ENCODE data around the gene EPB41L1.

Gene EPB41L1

DNA sequence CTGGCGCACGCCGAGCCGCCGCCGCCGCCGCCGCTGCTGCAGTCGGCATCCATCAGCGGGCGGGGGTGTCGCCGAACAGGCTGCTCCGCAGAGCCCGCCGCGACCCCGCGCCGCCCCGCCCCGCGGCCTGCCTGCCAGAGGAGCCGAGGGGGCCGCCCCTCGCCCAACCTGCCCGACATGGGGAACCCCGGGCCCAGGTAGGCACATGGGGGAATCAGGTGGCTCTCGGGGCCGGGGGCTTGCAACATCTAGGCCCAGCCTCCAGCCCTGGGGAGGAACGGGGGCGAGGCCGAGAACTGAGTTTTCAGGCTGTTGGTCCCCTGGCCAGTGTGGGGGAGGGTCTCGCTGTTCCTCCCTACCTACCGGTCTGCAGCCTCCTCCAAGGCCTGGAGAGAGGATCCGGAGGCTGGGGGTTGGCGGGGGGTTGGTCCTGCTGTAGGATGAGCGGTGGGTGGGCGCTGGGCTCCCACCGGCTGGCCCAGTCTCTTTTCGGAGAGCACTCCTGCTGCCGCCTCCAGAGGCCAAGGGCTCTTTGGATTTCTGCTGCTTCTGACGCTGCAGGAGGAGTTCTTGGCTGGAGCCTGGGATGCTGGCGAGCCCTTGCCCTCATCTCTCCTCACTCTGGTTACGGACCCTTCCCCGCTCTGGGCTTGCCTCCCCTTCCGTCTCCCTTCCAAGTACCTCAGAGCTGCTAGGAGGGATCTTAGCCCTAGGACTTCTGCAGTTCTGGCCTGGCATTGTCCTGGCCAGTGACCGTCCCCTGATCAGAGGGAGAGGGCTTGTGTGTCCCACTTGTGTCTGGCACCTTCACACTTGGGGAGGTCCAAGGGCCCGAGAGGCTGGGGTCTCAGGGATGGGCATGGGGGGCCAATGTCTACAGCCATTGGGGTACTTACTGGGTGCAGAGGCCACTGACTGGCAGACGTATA, at the start of gene EPB41L1:
Gene EPB41L1, plus strand, starts transcription at position 41 of the 929 bp plus-strand sequence. CDS start 19,038 bp downstream, outside the sequence.
- no peak for DNase-seq (ENCODE audit: low read depth)

- DNase-seq (ENCODE audit: low read depth): no peak
Observed at GRCh38 chr20:36104856-36105255, 49.7 kb upstream of the EPB41L1 start.

- no peak for DNase-seq (ENCODE audit: low read depth)
Observed at GRCh38 chr20:36105711-36106226, 48.8 kb upstream of the EPB41L1 start.

DNA sequence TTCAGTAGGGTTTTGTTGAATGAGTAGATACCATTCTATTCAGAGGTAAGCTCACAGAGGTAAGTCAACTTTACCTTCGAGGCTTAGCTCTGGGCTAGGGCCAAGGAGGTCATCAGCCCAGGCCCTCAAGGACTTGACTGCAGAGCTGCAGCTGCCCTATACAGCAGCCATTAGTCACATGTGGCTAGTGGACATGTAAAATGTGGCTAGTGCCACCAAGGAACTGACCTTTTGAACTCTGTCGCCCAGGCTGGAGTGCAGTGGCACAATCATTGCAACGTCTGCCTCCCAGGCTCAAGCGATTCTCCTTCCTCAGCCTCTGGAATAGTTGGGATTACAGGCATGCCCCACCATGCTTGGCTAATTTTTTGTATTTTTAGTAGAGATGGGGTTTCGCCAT, 47.9 kb upstream of the EPB41L1 start:
- DNase-seq (ENCODE audit: low read depth): no peak

- DNase-seq (ENCODE audit: low read depth): no peak
Observed at GRCh38 chr20:36107881-36108280, 46.7 kb upstream of the EPB41L1 start.

DNA sequence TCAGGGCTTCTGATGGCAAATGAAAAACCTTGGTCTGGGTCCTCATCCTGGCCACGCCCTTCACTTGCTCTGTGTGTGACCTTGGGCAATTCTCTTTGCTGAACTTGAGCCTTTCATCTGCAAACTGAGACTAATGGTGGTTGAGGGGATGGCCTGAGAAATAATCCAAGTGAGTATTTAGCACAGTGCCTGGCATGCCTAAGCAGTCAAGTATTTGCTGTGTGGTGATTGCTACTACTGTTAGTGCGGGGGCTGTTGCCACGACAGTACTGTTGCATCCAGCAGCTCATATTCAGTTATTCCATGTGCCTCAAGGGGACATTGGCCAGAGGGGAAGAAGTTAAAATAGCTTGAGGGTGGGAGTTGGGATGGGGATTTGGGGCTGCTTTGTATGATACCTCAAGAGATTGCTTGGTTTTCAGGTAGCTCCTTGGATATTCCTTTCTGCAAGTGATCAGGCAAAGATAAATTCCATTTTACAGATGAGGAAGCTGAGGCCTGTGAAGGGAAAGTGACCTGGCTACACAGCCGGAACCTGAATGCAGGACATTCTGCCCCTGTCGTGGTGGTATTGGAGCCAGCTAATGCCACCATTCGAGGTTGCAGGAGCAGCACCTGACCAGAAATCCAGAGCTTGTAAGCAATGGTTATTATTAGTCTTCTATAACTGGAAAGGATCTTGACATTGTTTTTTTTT, 45.1 kb upstream of the EPB41L1 start:
- no peak for DNase-seq (ENCODE audit: low read depth)

- DNase-seq (ENCODE audit: low read depth): no peak
Observed at GRCh38 chr20:36110994-36111393, 43.5 kb upstream of the EPB41L1 start.

DNA sequence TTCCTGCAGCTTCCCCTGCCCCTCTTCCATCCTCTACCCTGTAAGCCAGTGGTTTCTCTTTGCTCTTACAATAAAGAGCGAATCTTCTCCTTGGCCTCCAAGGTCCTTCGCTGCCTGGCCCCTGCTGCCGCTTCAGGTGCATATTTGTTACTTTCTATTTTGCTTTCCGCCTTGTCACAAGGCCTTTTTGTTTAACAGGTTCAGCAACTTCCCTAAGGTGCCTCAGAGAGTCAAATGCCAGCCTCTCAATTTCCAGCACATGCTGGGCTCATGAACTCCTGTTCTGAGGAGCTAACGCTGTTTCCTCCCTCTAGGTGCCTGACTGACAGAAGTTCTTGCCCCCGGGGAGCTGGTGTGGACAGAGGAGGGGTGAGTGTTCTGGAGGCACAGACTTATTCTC, 42.4 kb upstream of the EPB41L1 start:
- DNase-seq (ENCODE audit: low read depth): no peak

DNA sequence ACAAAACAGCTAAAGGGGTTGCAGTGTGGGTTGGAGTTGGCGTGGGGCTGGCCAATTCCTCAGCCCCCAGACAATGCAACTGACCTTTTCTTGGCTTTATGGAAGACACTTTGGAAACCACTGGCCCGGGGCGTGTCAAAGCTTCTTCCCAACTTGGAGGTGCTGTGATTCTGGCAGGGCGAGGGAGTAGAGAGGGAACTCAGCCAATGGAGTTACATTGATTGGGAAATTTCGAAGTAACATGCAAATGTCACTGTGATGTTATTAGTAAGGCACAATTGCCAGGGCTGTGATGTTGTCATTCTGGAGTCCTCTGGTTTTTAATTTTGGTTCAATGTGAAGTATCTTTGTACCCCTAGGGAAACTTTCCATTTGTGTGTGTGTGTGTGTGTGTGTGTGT, 41.5 kb upstream of the EPB41L1 start:
- DNase-seq (ENCODE audit: low read depth): no peak

DNA sequence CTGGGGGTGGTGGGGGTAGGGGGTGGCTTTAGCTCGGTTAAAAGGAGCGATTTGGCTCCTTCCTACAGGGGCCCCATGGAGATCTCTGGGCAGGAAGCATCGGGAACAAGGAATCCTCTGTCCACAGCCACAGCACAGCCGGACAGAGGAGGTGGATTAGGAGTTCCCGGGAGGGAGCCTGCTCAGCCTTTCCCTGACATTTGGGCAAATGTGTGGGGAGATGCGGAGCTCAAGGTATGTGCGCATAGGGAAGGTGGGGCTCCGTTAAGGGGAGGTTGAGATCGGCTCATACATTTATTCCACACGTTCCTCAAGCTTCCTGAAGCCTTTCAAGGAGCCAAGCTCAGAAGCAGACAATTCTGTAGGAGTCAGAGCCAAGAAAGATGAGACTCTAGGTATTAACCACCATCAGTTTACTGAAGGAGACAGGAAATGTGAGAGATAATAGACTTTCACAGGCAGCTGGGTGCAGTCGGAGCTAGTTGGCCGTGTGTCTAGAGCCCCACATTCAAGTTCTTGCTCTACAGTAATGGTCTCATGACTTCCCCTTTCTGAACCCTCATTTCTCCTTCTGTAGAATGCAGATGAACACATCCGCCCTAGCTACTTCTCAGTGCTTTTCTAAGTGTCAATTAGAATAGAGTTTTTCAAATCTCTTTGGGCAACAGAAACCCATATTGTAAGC, 40.8 kb upstream of the EPB41L1 start:
- no peak for DNase-seq (ENCODE audit: low read depth)

GRCh38 chr20:36114707-36115106, 39.8 kb upstream of the EPB41L1 start:
- no peak for DNase-seq (ENCODE audit: low read depth)

GRCh38 chr20:36115925-36116324, 38.6 kb upstream of the EPB41L1 start:
- no peak for DNase-seq (ENCODE audit: low read depth)

GRCh38 chr20:36116807-36117441, 37.6 kb upstream of the EPB41L1 start:
- peak; percentile 87 for DNase-seq (ENCODE audit: low read depth)

DNA sequence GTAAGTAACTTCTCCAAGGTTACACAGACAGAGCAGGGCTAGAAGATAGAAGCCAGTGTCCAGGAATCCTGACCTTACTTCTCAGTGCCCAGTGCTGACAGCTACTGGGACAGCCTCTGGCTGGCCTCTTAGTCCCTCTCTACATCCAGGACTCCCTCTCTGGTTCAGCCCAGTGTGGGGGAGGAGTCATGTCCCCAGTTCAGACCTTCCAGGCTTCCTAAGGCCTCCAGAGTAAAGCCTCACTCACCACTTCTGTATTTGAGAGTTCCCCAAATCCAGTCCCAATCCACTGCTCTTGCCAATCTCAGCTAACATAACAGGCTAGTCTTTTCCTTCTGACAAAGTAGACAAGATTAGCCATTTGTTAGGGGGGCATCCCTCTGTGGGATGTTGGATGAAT, 36.9 kb upstream of the EPB41L1 start:
- DNase-seq (ENCODE audit: low read depth): no peak

- no peak for DNase-seq (ENCODE audit: low read depth)
Observed at GRCh38 chr20:36118371-36118770, 36.2 kb upstream of the EPB41L1 start.

- DNase-seq (ENCODE audit: low read depth): no peak
Observed at GRCh38 chr20:36119537-36119936, 35.0 kb upstream of the EPB41L1 start.

DNA sequence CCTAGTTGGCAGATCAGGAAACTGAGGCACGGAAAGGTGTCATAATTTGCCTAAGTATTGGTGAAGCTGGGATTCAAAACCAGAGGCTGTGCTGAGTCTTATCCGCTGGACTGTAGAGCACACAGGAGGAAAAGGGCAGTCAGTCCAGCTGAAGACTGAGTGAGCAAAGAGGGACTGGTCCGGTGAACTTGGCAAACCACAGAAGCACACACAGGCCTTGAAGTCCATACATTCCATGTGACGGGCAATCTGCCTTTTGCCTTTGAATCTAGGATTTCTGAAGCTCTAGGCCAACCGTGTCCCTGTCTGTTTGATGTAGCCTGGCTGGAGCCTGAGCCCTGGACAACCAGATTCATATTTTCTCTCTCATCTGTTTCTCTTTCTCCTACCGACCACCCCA, 34.3 kb upstream of the EPB41L1 start:
- no peak for DNase-seq (ENCODE audit: low read depth)

DNA sequence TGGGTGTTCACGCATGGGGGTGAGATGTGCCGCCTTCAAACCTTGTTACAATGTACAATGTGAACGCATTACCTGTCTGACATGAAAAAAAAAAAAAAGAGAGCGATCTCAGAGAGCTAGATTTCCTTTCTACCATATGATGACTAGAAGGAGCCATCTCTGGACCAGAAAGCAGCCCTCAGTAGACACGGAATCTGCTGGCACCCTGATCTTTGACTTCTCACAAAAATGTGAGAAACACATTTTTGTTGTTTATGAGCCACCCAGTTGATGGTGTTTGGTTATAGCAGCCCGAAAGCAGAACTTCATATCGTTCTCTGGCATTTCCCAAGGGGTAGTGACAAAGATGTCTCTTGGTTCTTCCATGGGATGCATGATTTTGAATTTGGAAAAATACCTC, 33.5 kb upstream of the EPB41L1 start:
- no peak for DNase-seq (ENCODE audit: low read depth)

GRCh38 chr20:36121981-36122930, 32.3 kb upstream of the EPB41L1 start:
- DNase-seq (ENCODE audit: low read depth): no peak

- no peak for DNase-seq (ENCODE audit: low read depth)
Observed at GRCh38 chr20:36122931-36123288, 31.6 kb upstream of the EPB41L1 start.

GRCh38 chr20:36125097-36125496, 29.4 kb upstream of the EPB41L1 start:
- no peak for DNase-seq (ENCODE audit: low read depth)
